ENCODE measurements around the gene ZNF581. TPM values are rescaled to one million over a fixed set of nuclear protein-coding genes. Genes with fewer than 3 reads are reported as not detected.
A peak's percentile ranks its signal among the peaks of the same experiment; 100 is the strongest.

The ZNF581 gene
- total RNA-seq, 1 donor = 25.7 TPM

DNA sequence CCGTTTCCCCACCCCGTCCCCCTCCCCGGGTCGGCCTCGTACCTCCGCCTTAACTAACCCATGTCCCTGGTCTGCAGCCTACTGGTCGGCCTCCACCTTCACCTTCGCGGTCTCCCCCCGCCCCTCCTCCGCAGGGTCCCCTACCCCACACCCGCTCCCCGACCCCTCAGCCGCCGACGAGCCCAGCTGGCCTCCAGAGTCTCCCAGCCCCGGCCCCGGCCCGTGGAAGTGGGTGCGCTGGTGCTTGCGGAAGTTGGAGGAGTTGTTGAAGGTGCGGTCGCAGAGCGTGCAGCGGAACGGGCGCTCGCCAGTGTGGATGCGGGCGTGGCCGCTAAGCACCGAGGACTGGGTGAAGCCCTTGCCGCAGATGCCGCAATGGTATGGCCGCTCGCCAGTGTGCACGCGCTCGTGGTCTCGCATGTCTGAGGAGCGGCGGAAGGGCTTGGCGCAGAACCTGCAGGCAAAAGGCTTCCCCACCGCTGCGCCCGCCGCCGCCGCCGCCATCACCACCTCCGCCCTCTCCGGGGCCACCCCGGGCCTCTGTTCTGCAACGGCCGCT lies 21.7 kb upstream of the ZNF581 start:
- DNase-seq (ENCODE audit: insufficient read length, low spot score, missing footprints) = peak; percentile 14
- peaks cover 4% of the 10 kb centered on the region for H3K79me2 ChIP-seq (ENCODE audit: insufficient read depth, low read length)

GRCh38 chr19:55622242-55622969 lies 21.0 kb upstream of the ZNF581 start:
- Histone ChIP-seq H2AFZ (ENCODE audit: low read length) (no peak overlapping the region), H3K4me2 (ENCODE audit: insufficient read depth, low read length) (no peak overlapping the region), H4K20me1 (ENCODE audit: insufficient read depth, low read length) (peaks cover 7% of the 10 kb centered on the region), H3K27me3 (ENCODE audit: insufficient read depth, low read length) (no peaks in the 10 kb centered on the region), H3K4me3 (ENCODE audit: insufficient read depth, low read length) (no peak overlapping the region), H3K79me2 (ENCODE audit: insufficient read depth, low read length) (peaks cover 4% of the 10 kb centered on the region), H3K36me3 (ENCODE audit: insufficient read depth, low read length) (peaks cover 9% of the 10 kb centered on the region), H3K4me1 (ENCODE audit: insufficient read depth, low read length) (peaks cover 4% of the 10 kb centered on the region), H3K9me3 (ENCODE audit: low read depth, low read length) (no peaks in the 10 kb centered on the region), H3K27ac (ENCODE audit: low read depth, low read length) (no peak overlapping the region)
- peak; percentile 67 for DNase-seq (ENCODE audit: insufficient read length, low spot score, missing footprints)
- no peak for TF ChIP-seq CTCF (IDR thresholded peaks at IDR 0.05; ENCODE audit: extremely low read depth, low read depth, low read length)

More for the DNA sequence above, 21.7 kb upstream of the ZNF581 start:
- Histone ChIP-seq H3K9me3 (ENCODE audit: low read depth, low read length) (no peaks in the 10 kb centered on the region), H3K36me3 (ENCODE audit: insufficient read depth, low read length) (peaks cover 12% of the 10 kb centered on the region), H3K4me3 (ENCODE audit: insufficient read depth, low read length) (no peak overlapping the region), H3K4me2 (ENCODE audit: insufficient read depth, low read length) (no peak overlapping the region), H2AFZ (ENCODE audit: low read length) (no peak overlapping the region), H3K4me1 (ENCODE audit: insufficient read depth, low read length) (peaks cover 4% of the 10 kb centered on the region), H4K20me1 (ENCODE audit: insufficient read depth, low read length) (peaks cover 7% of the 10 kb centered on the region), H3K27ac (ENCODE audit: low read depth, low read length) (no peak overlapping the region), H3K27me3 (ENCODE audit: insufficient read depth, low read length) (no peaks in the 10 kb centered on the region)
- TF ChIP-seq CTCF (IDR thresholded peaks at IDR 0.05; ENCODE audit: extremely low read depth, low read depth, low read length) = no peak

- H3K4me1 ChIP-seq (ENCODE audit: insufficient read depth, low read length) = peaks cover 4% of the 10 kb centered on the region
- peaks cover 4% of the 10 kb centered on the region for H3K79me2 ChIP-seq (ENCODE audit: insufficient read depth, low read length)
- peaks cover 7% of the 10 kb centered on the region for H4K20me1 ChIP-seq (ENCODE audit: insufficient read depth, low read length)
- peak overlapping the region; percentile 20 for H3K4me2 ChIP-seq (ENCODE audit: insufficient read depth, low read length)
- no peak for DNase-seq (ENCODE audit: insufficient read length, low spot score, missing footprints)
- H3K27ac ChIP-seq (ENCODE audit: low read depth, low read length) = no peak overlapping the region
- H3K36me3 ChIP-seq (ENCODE audit: insufficient read depth, low read length) = peaks cover 4% of the 10 kb centered on the region
- no peak overlapping the region for H2AFZ ChIP-seq (ENCODE audit: low read length)
- H3K9me3 ChIP-seq (ENCODE audit: low read depth, low read length) = no peaks in the 10 kb centered on the region
- no peak overlapping the region for H3K4me3 ChIP-seq (ENCODE audit: insufficient read depth, low read length)
- no peak for TF ChIP-seq CTCF (IDR thresholded peaks at IDR 0.05; ENCODE audit: extremely low read depth, low read depth, low read length)
- no peaks in the 10 kb centered on the region for H3K27me3 ChIP-seq (ENCODE audit: insufficient read depth, low read length)
Measured at GRCh38 chr19:55623130-55623529, 20.3 kb upstream of the ZNF581 start.

GRCh38 chr19:55623561-55623960 lies 19.9 kb upstream of the ZNF581 start:
- no peak overlapping the region for H3K27ac ChIP-seq (ENCODE audit: low read depth, low read length)
- peak overlapping the region; percentile 85 for H3K4me3 ChIP-seq (ENCODE audit: insufficient read depth, low read length)
- H4K20me1 ChIP-seq (ENCODE audit: insufficient read depth, low read length) = peaks cover 7% of the 10 kb centered on the region
- no peak for TF ChIP-seq CTCF (IDR thresholded peaks at IDR 0.05; ENCODE audit: extremely low read depth, low read depth, low read length)
- DNase-seq (ENCODE audit: insufficient read length, low spot score, missing footprints) = peak; percentile 83
- no peaks in the 10 kb centered on the region for H3K9me3 ChIP-seq (ENCODE audit: low read depth, low read length)
- no peaks in the 10 kb centered on the region for H3K27me3 ChIP-seq (ENCODE audit: insufficient read depth, low read length)
- H3K36me3 ChIP-seq (ENCODE audit: insufficient read depth, low read length) = peaks cover 4% of the 10 kb centered on the region
- H3K79me2 ChIP-seq (ENCODE audit: insufficient read depth, low read length) = peaks cover 4% of the 10 kb centered on the region
- H3K4me2 ChIP-seq (ENCODE audit: insufficient read depth, low read length) = peak overlapping the region; percentile 20
- no peak overlapping the region for H2AFZ ChIP-seq (ENCODE audit: low read length)
- peaks cover 4% of the 10 kb centered on the region for H3K4me1 ChIP-seq (ENCODE audit: insufficient read depth, low read length)

All from osteoblast (primary cell).